DMS79 treated with DMSO at 0.1 percent for 48 hours (cell line): ENCODE data around the gene SNTG2.

Source experiments
- DNase-seq: peaks from one replicate; lab custom pipeline; 2025; lab: John Stamatoyannopoulos, UW

SNTG2 gene

GRCh38 chr2:1002350-1002749 lies 51.7 kb downstream of the SNTG2 start:
- no peak for DNase-seq

DNA sequence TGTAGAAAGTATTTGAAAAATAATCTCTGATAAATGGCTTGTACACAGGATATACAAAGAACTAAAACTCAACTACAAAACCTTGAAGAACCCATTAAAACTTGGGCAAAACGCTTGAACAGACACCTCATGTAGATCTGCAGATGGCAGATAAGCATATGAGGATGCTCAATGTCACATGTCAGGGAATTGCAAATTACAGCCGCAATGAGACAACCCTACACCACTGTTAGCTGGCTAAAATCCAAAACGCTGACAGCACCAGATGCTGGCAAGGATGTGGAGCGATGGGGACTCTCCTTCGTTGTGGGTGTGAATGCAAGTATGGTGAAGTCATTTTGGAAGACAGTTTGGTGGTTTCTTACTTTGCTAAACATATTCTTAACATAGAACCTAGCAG lies 53.7 kb downstream of the SNTG2 start:
- DNase-seq, result no peak

DNA sequence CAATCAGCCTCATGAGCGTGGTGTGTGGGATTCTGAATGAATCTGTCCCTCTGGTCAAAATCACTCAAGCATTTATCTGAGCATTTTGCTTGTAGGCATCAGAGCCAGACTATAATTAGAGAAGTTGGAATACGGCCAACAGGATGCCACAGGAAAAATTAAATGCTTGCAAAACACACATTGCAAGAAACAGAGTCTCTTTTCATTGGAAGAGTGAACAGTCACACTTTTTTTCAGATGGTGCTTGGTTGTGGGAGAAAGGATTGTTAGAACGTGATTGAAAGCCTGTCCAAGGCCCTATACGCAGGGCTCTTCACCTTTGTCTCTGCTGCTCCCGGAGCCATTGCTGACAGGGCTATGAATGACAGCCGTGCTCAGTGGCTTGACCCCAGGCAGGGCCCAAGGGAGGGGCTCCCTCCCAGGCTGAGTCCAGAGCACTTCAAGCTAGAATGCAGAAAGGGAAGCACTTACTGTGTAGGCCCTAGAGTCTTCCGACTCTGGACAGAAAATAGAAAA lies 59.8 kb downstream of the SNTG2 start:
- DNase-seq, result peak; percentile 83

GRCh38 chr2:1011006-1011405 lies 60.4 kb downstream of the SNTG2 start:
- DNase-seq, result peak; percentile 74

- no peak for DNase-seq
Observed at GRCh38 chr2:1011985-1012384, 61.3 kb downstream of the SNTG2 start.

DNA sequence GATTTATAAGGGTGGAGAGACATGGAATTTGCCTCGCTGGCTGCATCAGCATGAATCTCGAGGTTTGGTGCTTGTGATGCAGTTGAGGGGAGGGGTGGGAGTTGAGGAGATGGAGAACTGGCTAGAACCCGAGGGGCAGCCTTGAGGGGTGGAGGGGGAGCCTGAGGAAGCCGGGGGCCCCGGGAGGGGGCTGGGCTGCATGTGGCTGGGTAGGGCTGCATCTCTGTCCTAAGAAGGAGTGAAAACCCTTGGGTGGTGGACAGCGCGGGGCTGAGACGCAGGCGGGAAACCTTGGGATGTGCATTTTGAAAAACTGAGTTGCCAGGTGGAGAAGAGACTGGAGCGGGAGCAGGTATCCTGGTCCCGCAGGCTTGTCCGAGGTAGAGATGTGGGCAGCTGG lies 64.2 kb downstream of the SNTG2 start:
- no peak for DNase-seq

DNA sequence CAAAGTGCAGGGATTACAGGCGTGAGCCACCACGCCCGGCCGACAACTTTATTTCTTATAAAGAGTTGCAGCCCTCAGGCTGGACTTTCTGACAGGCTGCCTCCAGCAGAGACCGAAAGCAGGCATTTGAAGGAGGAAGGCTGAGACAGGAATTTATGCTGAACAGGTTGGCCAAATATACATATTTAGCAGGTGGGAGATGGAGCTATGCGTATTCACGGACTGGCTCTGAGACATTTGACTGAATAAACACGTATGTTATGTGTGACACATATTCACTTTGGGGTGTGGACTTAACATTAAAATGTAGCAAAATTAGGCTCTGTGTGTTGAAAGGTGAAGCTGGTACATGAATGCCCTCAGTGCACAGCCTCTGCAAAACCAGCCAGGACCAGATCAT lies 65.9 kb downstream of the SNTG2 start:
- DNase-seq, result no peak

DNA sequence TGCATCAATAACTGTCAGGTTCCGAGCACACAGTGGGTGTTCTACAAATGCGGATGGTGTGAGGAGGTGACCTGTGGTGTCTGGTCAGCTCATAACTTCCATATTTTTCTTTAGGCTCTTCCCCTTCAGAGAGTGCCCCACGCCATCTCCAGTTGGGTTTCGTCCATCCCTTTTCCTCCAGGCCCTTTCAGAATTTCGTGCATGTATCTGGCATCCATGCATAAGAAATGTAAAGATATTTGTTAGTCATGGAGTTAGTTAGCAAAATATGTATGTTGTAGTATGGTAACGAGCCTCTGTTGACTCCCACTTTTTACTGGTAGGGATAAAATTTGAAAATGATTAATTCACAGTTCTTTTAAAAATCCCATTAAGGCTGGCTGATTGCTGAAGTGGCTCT lies 67.2 kb downstream of the SNTG2 start:
- DNase-seq, result no peak

DNA sequence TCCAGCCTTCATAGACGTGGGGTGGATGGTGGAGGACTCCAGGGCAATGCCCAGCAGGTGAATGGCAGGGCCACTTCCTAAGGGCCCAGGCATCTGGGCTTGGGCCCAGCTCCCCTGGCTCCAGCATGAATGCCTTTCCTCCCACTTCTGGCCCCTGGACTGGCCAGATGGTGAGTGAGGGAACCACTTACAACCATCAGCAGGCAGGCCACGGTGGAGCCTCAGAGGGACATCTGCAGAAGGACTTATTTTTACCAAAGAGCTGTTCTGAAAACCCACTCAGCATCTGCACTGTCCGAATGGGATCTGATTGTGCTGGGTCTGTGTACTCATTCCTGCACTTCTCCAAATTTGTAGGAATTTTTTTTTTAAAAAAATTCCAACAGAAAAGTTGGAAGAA lies 69.6 kb downstream of the SNTG2 start:
- DNase-seq, result no peak

DNA sequence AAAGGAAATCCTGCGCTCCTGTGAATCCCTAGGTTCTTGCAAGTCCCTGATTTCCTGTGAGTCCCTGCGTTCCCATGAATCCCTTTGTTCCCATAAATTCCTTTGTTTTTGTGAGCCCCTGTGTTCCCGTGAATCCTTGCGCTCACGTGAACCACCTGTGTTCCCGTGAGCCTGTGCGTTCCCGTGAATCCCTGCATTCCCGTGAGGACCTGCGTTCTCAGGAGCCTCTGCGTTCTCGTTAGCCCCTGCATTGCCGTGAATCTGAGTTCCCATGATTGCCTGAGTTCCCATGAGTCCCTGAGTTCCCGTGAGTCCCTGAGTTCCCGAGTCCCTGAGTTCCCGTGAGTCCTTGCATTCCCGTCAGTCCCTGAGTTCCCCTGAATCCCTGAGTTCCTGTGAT lies 71.5 kb downstream of the SNTG2 start:
- no peak for DNase-seq

DNA sequence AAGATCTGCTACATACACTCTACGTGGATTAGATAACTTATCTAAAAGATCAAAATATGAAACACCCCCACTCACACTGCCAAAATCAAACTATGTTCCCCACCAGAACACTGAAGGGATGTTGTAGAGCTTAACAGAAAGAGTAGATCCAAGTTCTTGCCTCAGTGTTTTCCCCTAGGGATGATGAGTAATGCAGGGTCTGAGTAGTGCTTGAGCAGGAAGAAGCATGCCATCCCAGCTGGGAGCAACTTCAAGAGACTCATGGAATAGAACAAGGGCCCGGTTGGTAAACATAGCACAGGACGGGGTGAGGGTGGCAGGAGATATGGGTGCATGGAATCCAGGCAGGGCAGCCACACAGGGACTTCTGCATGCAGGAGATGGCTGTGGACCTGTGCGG lies 74.3 kb downstream of the SNTG2 start:
- peak; percentile 81 for DNase-seq

DNA sequence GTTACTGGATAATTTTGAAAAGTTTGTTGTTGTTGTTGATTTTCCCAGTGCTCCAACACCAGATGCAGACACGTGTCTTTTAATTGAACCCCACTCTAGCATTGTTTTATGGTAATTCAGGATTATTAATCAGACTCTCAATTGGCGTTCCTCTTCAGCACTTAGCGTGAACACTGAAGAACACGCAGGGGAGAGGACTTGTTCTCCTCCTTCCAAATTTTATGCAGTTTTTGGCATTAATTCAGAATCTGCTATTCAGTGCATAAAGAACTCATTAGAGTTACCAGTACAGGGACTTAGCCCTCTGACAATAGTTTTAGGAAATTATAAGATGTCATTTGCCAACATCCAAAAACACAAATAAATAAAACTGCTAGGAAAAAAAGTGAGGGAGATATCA lies 75.5 kb downstream of the SNTG2 start:
- DNase-seq, result peak; percentile 73

GRCh38 chr2:1028831-1029230 lies 78.2 kb downstream of the SNTG2 start:
- no peak for DNase-seq

GRCh38 chr2:1032030-1032429 lies 81.4 kb downstream of the SNTG2 start:
- no peak for DNase-seq

DNA sequence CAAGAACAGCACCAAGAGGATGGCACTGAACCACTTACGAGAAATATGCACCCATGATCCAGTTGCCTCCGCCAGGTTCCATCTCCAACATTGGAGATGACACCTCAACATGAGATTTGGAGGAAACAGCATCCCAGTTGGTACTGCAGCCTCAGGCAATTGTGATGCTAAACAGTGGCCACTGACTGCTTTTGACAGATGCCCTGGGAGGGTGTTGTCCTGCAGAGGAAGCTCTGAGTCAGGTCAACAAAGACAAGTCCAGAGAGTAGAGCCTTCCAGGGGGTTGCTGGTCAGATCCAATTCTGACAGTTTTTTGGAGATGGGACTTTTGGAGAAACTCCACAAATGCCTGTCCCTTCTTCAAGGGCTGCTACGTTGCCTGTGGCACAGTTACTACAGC lies 82.4 kb downstream of the SNTG2 start:
- DNase-seq, result no peak

DNA sequence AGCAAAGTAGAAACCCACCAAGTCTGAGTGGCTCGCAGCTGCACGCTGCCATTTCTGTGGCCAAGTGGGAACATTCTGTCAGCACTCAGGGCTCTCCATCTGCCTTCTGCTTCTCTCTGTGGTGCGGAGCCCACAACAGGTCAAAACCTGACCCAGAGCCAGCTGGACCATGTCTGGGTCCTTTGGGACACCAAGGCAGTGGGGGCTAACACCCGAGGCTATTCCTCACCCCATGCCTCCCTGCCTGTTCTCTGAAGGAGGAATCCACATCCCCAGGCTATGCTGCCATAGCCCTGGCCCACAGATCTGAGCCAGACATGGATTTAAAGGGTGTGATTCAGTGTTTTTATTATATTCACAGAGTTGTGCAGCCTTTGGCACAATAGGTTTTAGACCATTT lies 86.4 kb downstream of the SNTG2 start:
- peak; percentile 47 for DNase-seq

- no peak for DNase-seq
Observed at GRCh38 chr2:1039549-1039948, 88.9 kb downstream of the SNTG2 start.

- DNase-seq, result no peak
Observed at GRCh38 chr2:1041012-1041805, 90.6 kb downstream of the SNTG2 start.

DNA sequence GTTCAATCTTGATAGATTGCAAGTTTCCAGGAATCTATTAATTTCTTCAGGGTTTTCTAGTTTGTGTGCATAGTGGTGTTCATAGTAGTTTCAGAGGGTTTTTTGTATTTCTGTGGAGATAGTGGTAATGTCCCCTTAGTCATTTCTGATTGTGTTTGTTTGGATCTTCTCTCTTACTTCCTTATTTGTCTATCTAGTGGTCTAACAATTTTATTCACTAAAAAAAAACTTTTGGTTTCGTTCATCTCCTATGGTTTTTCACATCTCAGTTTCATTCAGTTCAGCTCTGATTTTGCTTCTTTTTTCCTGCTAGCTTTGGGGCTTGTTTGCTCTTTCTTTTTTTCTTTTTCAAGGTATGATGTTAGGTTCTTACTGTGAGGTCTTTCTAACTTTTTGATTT lies 94.5 kb downstream of the SNTG2 start:
- DNase-seq, result no peak

GRCh38 chr2:1046067-1046466 lies 95.4 kb downstream of the SNTG2 start:
- no peak for DNase-seq

DNA sequence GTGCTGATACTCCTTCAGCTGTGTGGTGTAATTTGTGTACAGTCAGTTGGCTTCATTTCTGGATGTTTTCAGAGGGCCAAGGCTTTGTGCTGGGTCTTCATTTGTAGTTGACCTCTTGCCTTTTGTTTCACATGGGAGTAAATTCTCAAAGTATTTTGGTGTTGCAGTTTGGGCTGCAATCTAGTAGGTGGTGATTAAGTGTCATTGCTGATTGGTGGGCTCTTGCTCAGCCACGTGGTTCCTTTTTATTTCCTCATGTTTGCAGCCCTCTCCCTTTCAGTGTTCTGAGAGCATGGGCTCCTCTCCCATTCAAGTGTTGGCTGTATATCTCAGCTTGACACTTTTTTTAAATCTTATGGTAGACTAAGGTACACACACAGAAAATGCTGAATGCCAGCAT lies 96.8 kb downstream of the SNTG2 start:
- DNase-seq, result no peak

GRCh38 chr2:1049691-1050090 lies 99.0 kb downstream of the SNTG2 start:
- DNase-seq, result no peak

GRCh38 chr2:1051075-1051474 lies 100.4 kb downstream of the SNTG2 start:
- DNase-seq, result no peak

- no peak for DNase-seq
Observed at GRCh38 chr2:1052771-1053191, 102.1 kb downstream of the SNTG2 start.
